ENCODE measurements around the gene FCHSD2.

- TF ChIP-seq ZNF354B (CRISPR knock-in tag; IDR thresholded peaks at IDR 0.05) (no peak), U2AF1 (optimal IDR thresholded peaks at IDR 0.05; ENCODE audit: low read depth, low read length) (no peak), CTCF (IDR thresholded peaks at IDR 0.05 in 2 of 3, conservative IDR thresholded peaks at IDR 0.05 in 1 of 3; ENCODE audit: insufficient read depth in 2 of 3, low read depth in 1 of 3, low read length in 3 of 3) (no peak), EZH2 (IDR thresholded peaks at IDR 0.05; ENCODE audit: borderline replicate concordance, low read depth, low read length) (no peak), POLR2AphosphoS5 (IDR thresholded peaks at IDR 0.05; ENCODE audit: control insufficient read depth, insufficient read depth, low read depth, low read length) (no peak), GATA2 (CRISPR knock-in tag; IDR thresholded peaks at IDR 0.05) (no peak)
- TF ChIP-seq, protein P1, sequence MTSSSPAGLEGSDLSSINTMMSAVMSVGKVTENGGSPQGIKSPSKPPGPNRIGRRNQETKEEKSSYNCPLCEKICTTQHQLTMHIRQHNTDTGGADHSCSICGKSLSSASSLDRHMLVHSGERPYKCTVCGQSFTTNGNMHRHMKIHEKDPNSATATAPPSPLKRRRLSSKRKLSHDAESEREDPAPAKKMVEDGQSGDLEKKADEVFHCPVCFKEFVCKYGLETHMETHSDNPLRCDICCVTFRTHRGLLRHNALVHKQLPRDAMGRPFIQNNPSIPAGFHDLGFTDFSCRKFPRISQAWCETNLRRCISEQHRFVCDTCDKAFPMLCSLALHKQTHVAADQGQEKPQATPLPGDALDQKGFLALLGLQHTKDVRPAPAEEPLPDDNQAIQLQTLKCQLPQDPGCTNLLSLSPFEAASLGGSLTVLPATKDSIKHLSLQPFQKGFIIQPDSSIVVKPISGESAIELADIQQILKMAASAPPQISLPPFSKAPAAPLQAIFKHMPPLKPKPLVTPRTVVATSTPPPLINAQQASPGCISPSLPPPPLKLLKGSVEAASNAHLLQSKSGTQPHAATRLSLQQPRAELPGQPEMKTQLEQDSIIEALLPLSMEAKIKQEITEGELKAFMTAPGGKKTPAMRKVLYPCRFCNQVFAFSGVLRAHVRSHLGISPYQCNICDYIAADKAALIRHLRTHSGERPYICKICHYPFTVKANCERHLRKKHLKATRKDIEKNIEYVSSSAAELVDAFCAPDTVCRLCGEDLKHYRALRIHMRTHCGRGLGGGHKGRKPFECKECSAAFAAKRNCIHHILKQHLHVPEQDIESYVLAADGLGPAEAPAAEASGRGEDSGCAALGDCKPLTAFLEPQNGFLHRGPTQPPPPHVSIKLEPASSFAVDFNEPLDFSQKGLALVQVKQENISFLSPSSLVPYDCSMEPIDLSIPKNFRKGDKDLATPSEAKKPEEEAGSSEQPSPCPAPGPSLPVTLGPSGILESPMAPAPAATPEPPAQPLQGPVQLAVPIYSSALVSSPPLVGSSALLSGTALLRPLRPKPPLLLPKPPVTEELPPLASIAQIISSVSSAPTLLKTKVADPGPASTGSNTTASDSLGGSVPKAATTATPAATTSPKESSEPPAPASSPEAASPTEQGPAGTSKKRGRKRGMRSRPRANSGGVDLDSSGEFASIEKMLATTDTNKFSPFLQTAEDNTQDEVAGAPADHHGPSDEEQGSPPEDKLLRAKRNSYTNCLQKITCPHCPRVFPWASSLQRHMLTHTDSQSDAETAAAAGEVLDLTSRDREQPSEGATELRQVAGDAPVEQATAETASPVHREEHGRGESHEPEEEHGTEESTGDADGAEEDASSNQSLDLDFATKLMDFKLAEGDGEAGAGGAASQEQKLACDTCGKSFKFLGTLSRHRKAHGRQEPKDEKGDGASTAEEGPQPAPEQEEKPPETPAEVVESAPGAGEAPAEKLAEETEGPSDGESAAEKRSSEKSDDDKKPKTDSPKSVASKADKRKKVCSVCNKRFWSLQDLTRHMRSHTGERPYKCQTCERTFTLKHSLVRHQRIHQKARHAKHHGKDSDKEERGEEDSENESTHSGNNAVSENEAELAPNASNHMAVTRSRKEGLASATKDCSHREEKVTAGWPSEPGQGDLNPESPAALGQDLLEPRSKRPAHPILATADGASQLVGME (CRISPR knock-in tag; IDR thresholded peaks at IDR 0.05) = no peak
Measured at GRCh38 chr11:73140213-73141030, 1.7 kb downstream of the FCHSD2 start.

Data from K562 (cell line).